Measurements from ENCODE around the gene SPNS1.

DNA sequence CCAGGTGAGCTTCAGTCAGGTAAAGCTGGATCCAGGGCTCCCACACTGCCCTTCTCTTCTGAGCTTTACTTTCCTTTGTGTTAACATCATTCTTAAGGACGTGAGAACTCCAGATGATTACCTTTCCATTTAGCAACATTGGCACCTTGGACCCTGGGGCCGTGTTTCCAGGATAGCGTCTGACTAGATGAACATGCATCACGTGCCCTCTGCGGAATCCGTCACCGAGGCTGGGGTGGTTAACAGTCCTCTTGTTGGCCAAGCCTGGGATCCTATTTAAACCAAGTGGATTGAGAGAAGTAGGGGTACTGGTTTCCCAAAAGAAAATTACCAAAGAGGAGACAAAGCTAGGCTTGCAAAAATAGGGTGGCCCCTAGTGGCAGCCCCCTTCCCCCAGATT is 6.4 kb downstream of the SPNS1 start:
- TF ChIP-seq POLR2A (IDR thresholded peaks at IDR 0.05; ENCODE audit: low read length) (no peak), GATA1 (IDR thresholded peaks at IDR 0.05; ENCODE audit: low read depth, low read length) (no peak)
